Omental fat pad (tissue), 4 donors: Measurements from ENCODE around the gene RANBP17. TPM values are rescaled to one million over a fixed set of nuclear protein-coding genes. Genes with fewer than 3 reads are reported as not detected.

Experiments used
- ATAC-seq: fragments of 150-250 bp; one replicate; pipeline ENCODE4 v1.9.1; 2016; ENCODE audit warnings: mild to moderate bottlenecking, moderate library complexity; ENCODE audit not compliant: low FRiP score
- DNase-seq: peaks from one replicate; pipeline ENCODE4 v3.0.0-alpha.2; 2019; ENCODE audit warnings: low spot score
- total RNA-seq, 4 donors: library from RNA; depleted of rRNA; stranded (reverse); fragments of >200 nt; gene quantifications; one replicate each; pipeline ENCODE4 v1.1.0, GENCODE V29; 2016
- TF ChIP-seq, protein P1 (sequence below), 3 donors: fragments of 450-650 bp; IDR thresholded peaks; one replicate each; pipeline ENCODE4 v1.5.1; 2016 to 2017; ENCODE audit warnings: antibody characterized with exemption in 3 of 3, mild to moderate bottlenecking in 3 of 3, moderate library complexity in 2 of 3

The RANBP17 gene
- total RNA-seq, 4 donors from 2014 or later: 0.93 to 10.7 (median 3.8) TPM

DNA sequence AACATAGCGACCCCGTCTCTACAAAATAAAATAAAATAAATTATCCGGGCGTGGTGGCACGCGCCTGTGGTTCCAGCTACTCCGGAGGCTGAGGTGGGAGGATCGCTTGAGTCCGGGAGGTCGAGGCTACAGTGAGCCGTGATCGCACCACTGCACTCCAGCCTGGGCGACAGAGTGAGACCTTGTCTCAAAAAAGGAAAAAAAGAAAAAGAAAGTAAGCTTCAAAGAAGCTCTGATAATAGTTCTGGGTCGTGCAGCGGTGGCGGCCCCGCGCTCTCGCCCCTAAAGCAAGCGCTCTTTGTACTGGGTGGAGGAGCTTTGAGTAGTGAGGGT lies 454.1 kb downstream of the RANBP17 start:
- DNase-seq (no peak), ATAC-seq (no peak)
- TF ChIP-seq, protein P1, sequence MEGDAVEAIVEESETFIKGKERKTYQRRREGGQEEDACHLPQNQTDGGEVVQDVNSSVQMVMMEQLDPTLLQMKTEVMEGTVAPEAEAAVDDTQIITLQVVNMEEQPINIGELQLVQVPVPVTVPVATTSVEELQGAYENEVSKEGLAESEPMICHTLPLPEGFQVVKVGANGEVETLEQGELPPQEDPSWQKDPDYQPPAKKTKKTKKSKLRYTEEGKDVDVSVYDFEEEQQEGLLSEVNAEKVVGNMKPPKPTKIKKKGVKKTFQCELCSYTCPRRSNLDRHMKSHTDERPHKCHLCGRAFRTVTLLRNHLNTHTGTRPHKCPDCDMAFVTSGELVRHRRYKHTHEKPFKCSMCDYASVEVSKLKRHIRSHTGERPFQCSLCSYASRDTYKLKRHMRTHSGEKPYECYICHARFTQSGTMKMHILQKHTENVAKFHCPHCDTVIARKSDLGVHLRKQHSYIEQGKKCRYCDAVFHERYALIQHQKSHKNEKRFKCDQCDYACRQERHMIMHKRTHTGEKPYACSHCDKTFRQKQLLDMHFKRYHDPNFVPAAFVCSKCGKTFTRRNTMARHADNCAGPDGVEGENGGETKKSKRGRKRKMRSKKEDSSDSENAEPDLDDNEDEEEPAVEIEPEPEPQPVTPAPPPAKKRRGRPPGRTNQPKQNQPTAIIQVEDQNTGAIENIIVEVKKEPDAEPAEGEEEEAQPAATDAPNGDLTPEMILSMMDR (IDR thresholded peaks at IDR 0.05): no peak

DNA sequence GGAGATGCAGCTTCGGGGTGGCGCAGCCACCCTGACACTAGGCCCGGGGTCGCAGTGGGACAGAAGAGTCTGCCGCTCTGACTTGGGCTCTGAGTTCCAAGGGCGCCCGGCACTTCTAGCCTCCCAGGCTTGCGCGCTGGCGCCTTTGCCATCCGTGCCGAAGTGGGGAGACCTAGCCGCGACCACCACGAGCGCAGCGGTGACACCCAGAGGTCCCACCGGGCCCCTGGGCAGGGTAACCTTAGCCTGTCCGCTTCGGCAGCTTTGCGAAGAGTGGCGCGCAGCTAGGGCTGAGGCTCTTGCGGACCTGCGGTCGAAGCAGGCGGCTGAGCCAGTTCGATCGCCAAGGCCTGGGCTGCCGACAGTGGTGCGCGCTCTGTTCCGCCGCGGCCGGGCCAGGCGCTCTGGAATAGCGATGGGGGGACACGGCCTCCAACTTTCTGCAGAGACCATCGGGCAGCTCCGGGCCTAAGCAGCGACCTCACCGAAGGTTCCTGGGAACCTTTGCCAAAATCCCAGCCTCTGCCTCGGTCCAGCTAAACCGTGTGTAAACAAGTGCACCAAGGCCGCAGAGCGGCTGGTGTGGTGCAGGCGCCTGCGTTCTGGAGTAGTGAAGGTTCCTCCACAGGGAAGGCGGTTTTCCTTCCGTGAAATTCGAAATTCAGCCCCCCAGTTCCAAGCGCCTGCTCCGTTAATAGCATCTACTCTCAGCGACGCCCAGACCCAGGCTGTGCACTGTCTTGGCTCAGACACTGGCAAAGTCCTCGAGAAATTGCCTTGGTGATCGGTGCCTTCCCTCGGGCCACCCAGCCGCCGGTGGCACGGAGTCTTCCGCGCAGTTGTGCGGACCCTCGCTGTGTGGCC lies 454.7 kb downstream of the RANBP17 start:
- ATAC-seq (peak; percentile 35), DNase-seq (no peak)
- TF ChIP-seq, protein P1 (IDR thresholded peaks at IDR 0.05): no peak

DNA sequence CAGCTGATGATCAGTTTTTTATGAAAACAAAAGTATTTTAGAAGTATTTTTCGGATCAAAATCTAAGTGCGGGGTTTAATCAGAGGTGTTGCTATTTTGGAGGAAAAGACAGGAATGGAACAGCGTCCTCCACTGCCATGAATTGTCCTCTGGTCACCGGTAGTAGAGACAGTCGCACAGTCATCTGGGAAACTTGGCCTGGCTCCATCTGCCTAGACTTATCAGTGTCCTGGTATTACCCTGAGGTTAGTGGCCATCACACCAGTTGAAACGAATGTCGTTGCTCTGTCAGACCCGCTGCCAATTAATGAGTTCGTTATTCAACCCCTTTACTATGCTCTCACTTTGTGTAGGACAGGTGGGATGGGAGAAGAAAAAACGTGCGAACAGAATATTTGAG lies 455.4 kb downstream of the RANBP17 start:
- ATAC-seq (no peak), DNase-seq (no peak)
- TF ChIP-seq, protein P1 (IDR thresholded peaks at IDR 0.05): no peak

DNA sequence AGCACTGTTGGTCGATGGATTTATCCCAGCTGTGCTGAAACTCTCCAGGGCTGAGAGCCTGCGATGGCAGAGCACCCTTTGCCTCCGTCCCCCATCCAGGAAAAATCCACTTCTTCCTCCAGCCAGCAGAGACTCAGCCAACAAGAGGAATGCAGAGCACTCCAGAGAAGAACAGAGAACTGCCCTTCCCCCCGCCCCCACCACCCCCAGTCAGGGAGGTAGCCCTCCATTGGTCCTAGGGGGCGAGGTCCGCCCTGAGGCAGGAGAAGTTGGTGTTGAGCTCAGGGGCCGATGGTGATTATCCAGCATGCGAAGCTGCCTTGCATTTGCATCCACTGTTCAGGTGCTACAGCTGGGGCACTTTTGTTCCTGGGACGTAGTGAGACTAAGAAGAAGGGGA lies 456.2 kb downstream of the RANBP17 start:
- DNase-seq: no peak
- TF ChIP-seq, protein P1 (IDR thresholded peaks at IDR 0.05): no peak
- no peak for ATAC-seq

DNA sequence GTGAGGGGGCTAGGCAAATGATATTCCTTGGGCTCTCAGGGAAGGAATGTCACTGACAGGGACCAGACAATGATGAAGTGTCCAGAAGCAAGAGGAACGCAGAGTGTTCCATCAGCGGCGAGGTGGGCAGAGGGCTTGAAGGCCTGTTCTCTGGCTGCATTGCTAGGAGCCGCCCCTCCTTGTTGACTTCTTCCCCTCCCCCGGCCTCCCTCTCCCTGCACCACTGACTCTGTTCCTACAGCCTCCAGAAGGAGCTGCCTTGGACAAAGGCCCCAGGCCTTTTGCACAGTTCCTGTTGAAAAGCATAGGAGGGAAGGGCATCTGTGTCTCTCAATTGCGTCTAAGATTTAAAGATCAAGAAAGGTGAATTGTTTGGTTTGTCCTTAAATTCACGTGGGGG lies 459.6 kb downstream of the RANBP17 start:
- no peak for ATAC-seq
- TF ChIP-seq, protein P1 (IDR thresholded peaks at IDR 0.05): no peak
- DNase-seq: no peak

DNA sequence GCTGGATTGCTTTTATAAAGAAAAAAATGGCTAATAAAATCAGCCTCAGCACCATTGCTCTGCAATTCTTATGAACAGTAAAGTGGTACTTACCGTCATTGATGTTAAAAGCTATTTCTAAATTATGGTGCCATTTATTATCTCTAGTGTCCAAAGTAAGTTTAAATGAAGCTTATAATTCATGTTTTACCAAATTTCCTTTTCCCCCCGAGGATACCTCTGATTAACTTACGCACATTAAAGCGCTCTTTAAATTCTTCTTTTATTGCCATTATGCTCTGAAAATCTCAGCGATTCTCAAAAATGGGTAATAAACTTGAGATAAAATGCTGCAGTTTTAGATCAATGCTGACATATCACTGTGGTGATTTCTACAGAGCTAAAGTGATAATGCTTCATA lies 460.7 kb downstream of the RANBP17 start:
- no peak for ATAC-seq

More for the DNA sequence above, 460.7 kb downstream of the RANBP17 start:
- no peak for DNase-seq
- TF ChIP-seq, protein P1 (IDR thresholded peaks at IDR 0.05): no peak
